GM23338 (cell line): ENCODE measurements around the gene MEI1. TPM values are rescaled to one million over a fixed set of nuclear protein-coding genes. Genes with fewer than 3 reads are reported as not detected.

Experiments
- ATAC-seq: fragments of 200-7000 bp; cut with Tn5 transposase; 3 replicates; pipeline ENCODE4 v1.9.1; 2020
- DNase-seq: peaks from one replicate; pipeline ENCODE4 v3.0.0-alpha.2; 2015; ENCODE audit warnings: low spot score
- H2AFZ ChIP-seq: fragments of 200-600 bp; sonication (generic); 2 replicates; pipeline ENCODE4 v1.8.0; 2016; ENCODE audit warnings: antibody characterized with exemption, mild to moderate bottlenecking, moderate library complexity
- H3F3A ChIP-seq: fragments of 200-600 bp; sonication (generic); replicated peaks from 2 replicates; pipeline ENCODE4 v1.8.0; 2017; ENCODE audit warnings: antibody characterized with exemption, mixed run types, low read depth
- H3K27ac ChIP-seq: fragments of 200-600 bp; sonication (generic); 2 replicates; pipeline ENCODE4 v1.6.1; 2016; ENCODE audit warnings: low read depth
- H3K27me3 ChIP-seq: fragments of 200-600 bp; sonication (generic); 2 replicates; pipeline ENCODE4 v1.8.0; 2016; ENCODE audit warnings: mild to moderate bottlenecking, mixed run types, moderate library complexity; ENCODE audit not compliant: insufficient read depth
- H3K36me3 ChIP-seq: fragments of 200-600 bp; sonication (generic); 2 replicates; pipeline ENCODE4 v1.8.0; 2016; ENCODE audit warnings: mild to moderate bottlenecking; ENCODE audit not compliant: insufficient read depth
- H3K4me1 ChIP-seq: fragments of 200-600 bp; sonication (generic); 2 replicates; pipeline ENCODE4 v1.8.0; 2016; ENCODE audit warnings: mild to moderate bottlenecking, moderate library complexity; ENCODE audit not compliant: insufficient read depth
- H3K4me2 ChIP-seq: fragments of 200-600 bp; sonication (generic); 2 replicates; pipeline ENCODE4 v1.7.1; 2017; ENCODE audit warnings: mixed run types
- H3K4me3 ChIP-seq: fragments of 200-600 bp; sonication (generic); 2 replicates; pipeline ENCODE4 v1.6.1; 2016; ENCODE audit warnings: mixed run types
- H3K79me2 ChIP-seq: fragments of 200-600 bp; sonication (generic); replicated peaks from 2 replicates; pipeline ENCODE4 v1.8.0; 2017; ENCODE audit warnings: mild to moderate bottlenecking; ENCODE audit not compliant: insufficient read depth
- H3K9me2 ChIP-seq: fragments of 200-600 bp; sonication (generic); 2 replicates; pipeline ENCODE4 v1.8.0; 2017; ENCODE audit not compliant: insufficient read depth
- H4K20me1 ChIP-seq: fragments of 200-600 bp; sonication (generic); replicated peaks from 2 replicates; pipeline ENCODE4 v1.8.0; 2017; ENCODE audit warnings: mild to moderate bottlenecking; ENCODE audit not compliant: insufficient read depth
- H3K27ac Mint-ChIP-seq: 2 replicates; pipeline ENCODE4 v1.8.0; 2020; ENCODE audit warnings: inconsistent platforms, mild to moderate bottlenecking, moderate library complexity, mixed read lengths
- H3K27me3 Mint-ChIP-seq: 3 replicates; pipeline ENCODE4 v1.8.0; 2022; ENCODE audit warnings: low read depth, mild to moderate bottlenecking, moderate library complexity, mixed read lengths, inconsistent platforms; ENCODE audit not compliant: insufficient read depth, poor library complexity
- H3K36me3 Mint-ChIP-seq: 3 replicates; pipeline ENCODE4 v1.8.0; 2021; ENCODE audit warnings: low read depth, mild to moderate bottlenecking, inconsistent platforms, moderate library complexity, mixed read lengths
- H3K4me1 Mint-ChIP-seq: 3 replicates; pipeline ENCODE4 v1.8.0; 2020; ENCODE audit warnings: mild to moderate bottlenecking, inconsistent platforms, mixed read lengths
- H3K4me3 Mint-ChIP-seq: 3 replicates; pipeline ENCODE4 v1.8.0; 2021; ENCODE audit warnings: moderate library complexity, mild to moderate bottlenecking, inconsistent platforms, mixed read lengths
- H3K9me3 Mint-ChIP-seq: 3 replicates; pipeline ENCODE4 v1.8.0; 2020; ENCODE audit warnings: moderate library complexity, mild to moderate bottlenecking, inconsistent platforms, mixed read lengths
- JUNB ChIP-seq: IDR thresholded peaks from one replicate; pipeline ENCODE4 v1.6.1; 2016; ENCODE audit warnings: antibody characterized with exemption; ENCODE audit not compliant: unreplicated experiment
- POLR2AphosphoS5 ChIP-seq: IDR thresholded peaks from 2 replicates; pipeline ENCODE4 v1.6.1; 2016; ENCODE audit warnings: antibody characterized with exemption, low read depth
- ZNF114 ChIP-seq: fragments of 250-450 bp; sonication (Bioruptor Pico); IDR thresholded peaks from 2 replicates; pipeline ENCODE4 v1.5.0; 2020; ENCODE audit warnings: mild to moderate bottlenecking, moderate library complexity
- ZNF462 ChIP-seq: fragments of 250-450 bp; sonication (Bioruptor Pico); IDR thresholded peaks from 2 replicates; pipeline ENCODE4 v1.5.0; 2020; ENCODE audit warnings: mild to moderate bottlenecking, moderate library complexity
- polyA plus RNA-seq: library from polyadenylated mRNA; unstranded; fragments of >200 nt; fragmentation: Nextera tagmentation; extraction: Ambion mirVana; gene quantifications from 2 replicates; pipeline ENCODE4 v1.2.1, GENCODE V29; 2016
- total RNA-seq: library from RNA; depleted of rRNA; stranded (reverse); fragments of >200 nt; shearing (Covaris generic); gene quantifications from 2 replicates; pipeline ENCODE4 v1.2.3, GENCODE V29; 2014
- TF ChIP-seq, protein P1 (sequence below): IDR thresholded peaks from 2 replicates; pipeline ENCODE4 v1.6.1; 2016; ENCODE audit warnings: antibody characterized with exemption
- TF ChIP-seq, protein P2 (sequence below), 2 experiments: fragments of 200-600 bp in 1 of 2; sonication (generic) in 1 of 2; conservative IDR thresholded peaks; 2 replicates each; pipeline versions ENCODE4 v1.5.1 to v1.6.1; 2016 to 2017; ENCODE audit warnings: antibody characterized with exemption in 2 of 2, low read depth in 2 of 2, mild to moderate bottlenecking in 2 of 2, moderate library complexity in 1 of 2
- TF ChIP-seq, protein P3 (sequence below): IDR thresholded peaks from one replicate; pipeline ENCODE4 v1.6.1; 2018; ENCODE audit warnings: antibody characterized with exemption; ENCODE audit not compliant: unreplicated experiment

MEI1 gene
- total and polyA plus RNA-seq, 2 experiments from 2014 or later, result 0.28 to 0.87 TPM

DNA sequence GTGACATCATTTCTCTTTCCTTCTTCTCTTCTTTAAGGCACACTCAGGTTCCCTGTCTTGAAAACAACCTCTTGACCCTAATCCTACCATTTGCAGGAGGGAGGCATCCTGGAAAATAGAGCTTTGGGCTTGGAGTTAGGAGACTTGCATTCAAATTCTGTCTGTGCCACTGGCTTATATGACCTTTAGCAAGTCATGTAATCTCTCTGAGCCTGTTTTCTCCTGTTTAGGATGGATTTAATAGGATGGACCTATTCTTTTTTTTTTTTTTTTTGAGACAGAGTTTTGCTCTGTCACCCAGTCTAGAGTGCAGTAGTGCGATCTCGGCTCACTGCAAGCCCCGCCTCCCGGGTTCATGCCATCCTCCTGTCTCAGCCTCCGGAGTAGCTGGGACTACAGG is 76.0 kb downstream of the MEI1 start:
- Mint-ChIP-seq H3K27me3 (peaks cover 10% of the 10 kb centered on the region), H3K27ac (no peak overlapping the region), H3K9me3 (no peaks in the 10 kb centered on the region), H3K4me1 (no peaks in the 10 kb centered on the region; the same call in 2 of the 3 replicates), H3K4me3 (no peak overlapping the region), H3K36me3 (no peaks in the 10 kb centered on the region)
- H3K4me1 ChIP-seq, result no peaks in the 10 kb centered on the region; the same call in 1 of the 2 replicates
- no peaks in the 10 kb centered on the region for H3F3A ChIP-seq
- TF ChIP-seq JUNB (no peak), ZNF114 (CRISPR knock-in tag) (no peak), ZNF462 (CRISPR knock-in tag) (no peak), POLR2AphosphoS5 (no peak)
- TF ChIP-seq, protein P1, sequence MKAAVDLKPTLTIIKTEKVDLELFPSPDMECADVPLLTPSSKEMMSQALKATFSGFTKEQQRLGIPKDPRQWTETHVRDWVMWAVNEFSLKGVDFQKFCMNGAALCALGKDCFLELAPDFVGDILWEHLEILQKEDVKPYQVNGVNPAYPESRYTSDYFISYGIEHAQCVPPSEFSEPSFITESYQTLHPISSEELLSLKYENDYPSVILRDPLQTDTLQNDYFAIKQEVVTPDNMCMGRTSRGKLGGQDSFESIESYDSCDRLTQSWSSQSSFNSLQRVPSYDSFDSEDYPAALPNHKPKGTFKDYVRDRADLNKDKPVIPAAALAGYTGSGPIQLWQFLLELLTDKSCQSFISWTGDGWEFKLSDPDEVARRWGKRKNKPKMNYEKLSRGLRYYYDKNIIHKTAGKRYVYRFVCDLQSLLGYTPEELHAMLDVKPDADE, result no peak
- TF ChIP-seq, protein P2, sequence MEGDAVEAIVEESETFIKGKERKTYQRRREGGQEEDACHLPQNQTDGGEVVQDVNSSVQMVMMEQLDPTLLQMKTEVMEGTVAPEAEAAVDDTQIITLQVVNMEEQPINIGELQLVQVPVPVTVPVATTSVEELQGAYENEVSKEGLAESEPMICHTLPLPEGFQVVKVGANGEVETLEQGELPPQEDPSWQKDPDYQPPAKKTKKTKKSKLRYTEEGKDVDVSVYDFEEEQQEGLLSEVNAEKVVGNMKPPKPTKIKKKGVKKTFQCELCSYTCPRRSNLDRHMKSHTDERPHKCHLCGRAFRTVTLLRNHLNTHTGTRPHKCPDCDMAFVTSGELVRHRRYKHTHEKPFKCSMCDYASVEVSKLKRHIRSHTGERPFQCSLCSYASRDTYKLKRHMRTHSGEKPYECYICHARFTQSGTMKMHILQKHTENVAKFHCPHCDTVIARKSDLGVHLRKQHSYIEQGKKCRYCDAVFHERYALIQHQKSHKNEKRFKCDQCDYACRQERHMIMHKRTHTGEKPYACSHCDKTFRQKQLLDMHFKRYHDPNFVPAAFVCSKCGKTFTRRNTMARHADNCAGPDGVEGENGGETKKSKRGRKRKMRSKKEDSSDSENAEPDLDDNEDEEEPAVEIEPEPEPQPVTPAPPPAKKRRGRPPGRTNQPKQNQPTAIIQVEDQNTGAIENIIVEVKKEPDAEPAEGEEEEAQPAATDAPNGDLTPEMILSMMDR (conservative IDR thresholded peaks at IDR 0.05; ENCODE audit: low read depth in 2 of 2), result no peak
- TF ChIP-seq, protein P3, sequence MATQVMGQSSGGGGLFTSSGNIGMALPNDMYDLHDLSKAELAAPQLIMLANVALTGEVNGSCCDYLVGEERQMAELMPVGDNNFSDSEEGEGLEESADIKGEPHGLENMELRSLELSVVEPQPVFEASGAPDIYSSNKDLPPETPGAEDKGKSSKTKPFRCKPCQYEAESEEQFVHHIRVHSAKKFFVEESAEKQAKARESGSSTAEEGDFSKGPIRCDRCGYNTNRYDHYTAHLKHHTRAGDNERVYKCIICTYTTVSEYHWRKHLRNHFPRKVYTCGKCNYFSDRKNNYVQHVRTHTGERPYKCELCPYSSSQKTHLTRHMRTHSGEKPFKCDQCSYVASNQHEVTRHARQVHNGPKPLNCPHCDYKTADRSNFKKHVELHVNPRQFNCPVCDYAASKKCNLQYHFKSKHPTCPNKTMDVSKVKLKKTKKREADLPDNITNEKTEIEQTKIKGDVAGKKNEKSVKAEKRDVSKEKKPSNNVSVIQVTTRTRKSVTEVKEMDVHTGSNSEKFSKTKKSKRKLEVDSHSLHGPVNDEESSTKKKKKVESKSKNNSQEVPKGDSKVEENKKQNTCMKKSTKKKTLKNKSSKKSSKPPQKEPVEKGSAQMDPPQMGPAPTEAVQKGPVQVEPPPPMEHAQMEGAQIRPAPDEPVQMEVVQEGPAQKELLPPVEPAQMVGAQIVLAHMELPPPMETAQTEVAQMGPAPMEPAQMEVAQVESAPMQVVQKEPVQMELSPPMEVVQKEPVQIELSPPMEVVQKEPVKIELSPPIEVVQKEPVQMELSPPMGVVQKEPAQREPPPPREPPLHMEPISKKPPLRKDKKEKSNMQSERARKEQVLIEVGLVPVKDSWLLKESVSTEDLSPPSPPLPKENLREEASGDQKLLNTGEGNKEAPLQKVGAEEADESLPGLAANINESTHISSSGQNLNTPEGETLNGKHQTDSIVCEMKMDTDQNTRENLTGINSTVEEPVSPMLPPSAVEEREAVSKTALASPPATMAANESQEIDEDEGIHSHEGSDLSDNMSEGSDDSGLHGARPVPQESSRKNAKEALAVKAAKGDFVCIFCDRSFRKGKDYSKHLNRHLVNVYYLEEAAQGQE, result no peak
- H3K27me3 ChIP-seq, result no peaks in the 10 kb centered on the region
- no peak overlapping the region for H3K4me2 ChIP-seq
- no peaks in the 10 kb centered on the region for H3K36me3 ChIP-seq
- H2AFZ ChIP-seq, result no peak overlapping the region
- H3K9me2 ChIP-seq, result no peaks in the 10 kb centered on the region
- no peaks in the 10 kb centered on the region for H4K20me1 ChIP-seq
- H3K27ac ChIP-seq, result no peak overlapping the region
- no peaks in the 10 kb centered on the region for H3K79me2 ChIP-seq
- ATAC-seq (no peak), DNase-seq (no peak)
- H3K4me3 ChIP-seq, result no peak overlapping the region
